ENCODE data around the gene PKMYT1. TPM values are rescaled to one million over a fixed set of nuclear protein-coding genes. Genes with fewer than 3 reads are reported as not detected.

The PKMYT1 gene
- total and polyA plus RNA-seq, 8 donors: 0.28 to 4.8 (median 1.5) TPM

DNA sequence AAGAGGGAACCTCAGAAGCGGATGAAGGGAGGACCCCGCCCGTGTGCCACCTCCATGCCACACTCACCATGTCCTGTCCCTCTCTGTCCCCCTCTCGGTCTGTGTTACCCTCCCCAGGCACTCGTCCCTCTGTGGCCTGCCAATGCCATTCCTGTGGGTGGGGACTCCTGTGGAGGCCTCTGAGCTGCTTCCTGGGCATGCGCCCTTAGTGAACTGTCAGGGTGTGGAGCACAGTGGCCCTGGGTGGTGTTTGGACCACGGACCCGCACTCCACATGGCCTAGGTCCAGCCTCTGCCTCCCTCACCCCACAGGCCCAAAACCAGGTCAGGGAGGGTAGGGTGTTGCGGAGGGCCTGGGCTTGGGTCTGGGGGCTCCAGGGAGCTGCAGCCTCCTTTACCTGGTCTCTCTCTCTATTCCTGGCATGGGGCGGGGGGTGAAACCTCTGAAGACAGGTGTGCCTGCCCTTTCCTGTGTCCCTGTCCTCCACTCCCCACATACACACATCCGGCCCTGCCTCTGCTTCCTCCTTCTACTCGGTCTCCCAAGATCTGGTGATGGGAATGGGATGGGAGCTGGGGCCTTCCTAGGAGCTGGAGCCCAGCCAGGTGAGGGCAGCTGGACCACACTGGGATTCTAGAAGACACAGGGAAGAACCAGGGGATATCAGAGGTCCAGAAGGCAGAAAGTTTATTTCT lies 11.5 kb upstream of the PKMYT1 start:
- no peaks in the 10 kb centered on the region for H3K27me3 ChIP-seq
- no peak for ATAC-seq
- DNase-seq: peak in 1 of 6 donors; percentile 69
- no peaks in the 10 kb centered on the region for H3K4me1 ChIP-seq
- H3K36me3 ChIP-seq: no peaks in the 10 kb centered on the region
- TF ChIP-seq, protein P1, sequence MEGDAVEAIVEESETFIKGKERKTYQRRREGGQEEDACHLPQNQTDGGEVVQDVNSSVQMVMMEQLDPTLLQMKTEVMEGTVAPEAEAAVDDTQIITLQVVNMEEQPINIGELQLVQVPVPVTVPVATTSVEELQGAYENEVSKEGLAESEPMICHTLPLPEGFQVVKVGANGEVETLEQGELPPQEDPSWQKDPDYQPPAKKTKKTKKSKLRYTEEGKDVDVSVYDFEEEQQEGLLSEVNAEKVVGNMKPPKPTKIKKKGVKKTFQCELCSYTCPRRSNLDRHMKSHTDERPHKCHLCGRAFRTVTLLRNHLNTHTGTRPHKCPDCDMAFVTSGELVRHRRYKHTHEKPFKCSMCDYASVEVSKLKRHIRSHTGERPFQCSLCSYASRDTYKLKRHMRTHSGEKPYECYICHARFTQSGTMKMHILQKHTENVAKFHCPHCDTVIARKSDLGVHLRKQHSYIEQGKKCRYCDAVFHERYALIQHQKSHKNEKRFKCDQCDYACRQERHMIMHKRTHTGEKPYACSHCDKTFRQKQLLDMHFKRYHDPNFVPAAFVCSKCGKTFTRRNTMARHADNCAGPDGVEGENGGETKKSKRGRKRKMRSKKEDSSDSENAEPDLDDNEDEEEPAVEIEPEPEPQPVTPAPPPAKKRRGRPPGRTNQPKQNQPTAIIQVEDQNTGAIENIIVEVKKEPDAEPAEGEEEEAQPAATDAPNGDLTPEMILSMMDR (IDR thresholded peaks at IDR 0.05): no peak
- no peak overlapping the region for H3K27ac ChIP-seq
- FAIRE-seq: no peak
- no peaks in the 10 kb centered on the region for H3K9me3 ChIP-seq
- no peak overlapping the region for H3K4me3 ChIP-seq
- WGBS, 2 donors: 88% methylated on average over 11 to 12 of the region's 12 CpGs
- intact Hi-C loops (cut with DNase I): no loop called here

DNA sequence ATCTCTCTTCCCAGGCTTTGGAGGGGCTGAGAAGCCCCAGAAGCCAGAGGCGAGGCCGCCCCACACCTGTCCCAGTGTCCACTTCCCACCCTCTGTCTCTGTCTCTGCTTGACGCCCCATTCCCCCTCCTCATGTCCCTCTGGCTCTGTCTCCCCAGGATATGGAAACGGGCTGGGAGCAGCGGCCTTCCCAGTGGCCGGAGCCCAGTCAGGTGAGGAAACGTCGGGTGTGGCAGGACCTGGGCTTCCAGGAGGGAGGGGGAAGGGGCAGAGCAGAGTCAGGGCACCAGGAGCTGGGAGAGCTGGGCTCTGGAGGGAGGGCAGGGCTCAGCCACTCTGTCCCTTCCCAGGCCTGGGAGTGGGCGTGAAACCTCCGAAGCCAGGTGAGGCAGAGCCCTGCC lies 10.6 kb upstream of the PKMYT1 start:
- no peak overlapping the region for H3K4me3 ChIP-seq
- 66 to 68% methylated on average over 8 to 10 of the region's 10 CpGs for WGBS, 2 donors
- H3K27ac ChIP-seq: no peak overlapping the region
- intact Hi-C loops (cut with DNase I): no loop called here
- ATAC-seq: no peak
- H3K9me3 ChIP-seq: no peaks in the 10 kb centered on the region
- DNase-seq: no peak
- peaks cover 0 to 6% (median 6%) of the 10 kb centered on the region in 3 donors for H3K4me1 ChIP-seq
- no peaks in the 10 kb centered on the region for H3K27me3 ChIP-seq
- no peaks in the 10 kb centered on the region for H3K36me3 ChIP-seq
- TF ChIP-seq, protein P1 (IDR thresholded peaks at IDR 0.05): no peak
- no peak for FAIRE-seq

DNA sequence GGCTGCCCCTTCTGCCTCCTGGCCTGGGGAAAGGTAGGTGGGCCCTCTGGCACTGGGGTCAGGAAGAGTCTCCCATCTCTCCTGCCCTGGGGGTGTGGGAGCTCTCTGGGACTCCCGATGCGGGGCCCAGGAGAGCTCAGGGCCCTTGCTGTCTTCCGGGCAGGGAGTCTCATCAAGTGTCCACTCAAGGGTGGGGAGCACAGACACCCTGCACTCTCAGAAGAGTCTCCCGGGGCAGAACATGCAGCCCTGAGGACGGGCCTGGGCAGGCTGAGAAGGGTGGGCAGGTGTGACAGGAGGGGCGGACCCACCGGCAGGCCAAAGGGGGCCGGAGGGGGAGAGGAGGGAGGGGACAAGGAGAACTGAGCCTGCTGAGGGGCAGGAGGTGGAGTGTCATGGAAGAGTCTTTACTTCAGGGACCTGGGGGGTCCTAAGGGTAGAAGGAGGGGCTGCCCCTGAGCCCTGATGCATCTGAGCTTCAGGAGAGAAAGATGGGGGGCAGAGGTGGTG lies 8.4 kb upstream of the PKMYT1 start:
- Histone ChIP-seq H3K27me3 (no peaks in the 10 kb centered on the region), H3K36me3 (no peaks in the 10 kb centered on the region), H3K4me3 (no peak overlapping the region), H3K27ac (no peak overlapping the region), H3K4me1 (peaks cover 13 to 27% (median 17%) of the 10 kb centered on the region in 3 donors), H3K9me3 (no peaks in the 10 kb centered on the region)
- intact Hi-C loops (cut with DNase I): no loop called here
- no peak for DNase-seq
- FAIRE-seq: no peak
- 84 to 85% methylated on average over 8 of the region's 8 CpGs for WGBS, 2 donors
- TF ChIP-seq, protein P1 (IDR thresholded peaks at IDR 0.05): no peak
- ATAC-seq: no peak

DNA sequence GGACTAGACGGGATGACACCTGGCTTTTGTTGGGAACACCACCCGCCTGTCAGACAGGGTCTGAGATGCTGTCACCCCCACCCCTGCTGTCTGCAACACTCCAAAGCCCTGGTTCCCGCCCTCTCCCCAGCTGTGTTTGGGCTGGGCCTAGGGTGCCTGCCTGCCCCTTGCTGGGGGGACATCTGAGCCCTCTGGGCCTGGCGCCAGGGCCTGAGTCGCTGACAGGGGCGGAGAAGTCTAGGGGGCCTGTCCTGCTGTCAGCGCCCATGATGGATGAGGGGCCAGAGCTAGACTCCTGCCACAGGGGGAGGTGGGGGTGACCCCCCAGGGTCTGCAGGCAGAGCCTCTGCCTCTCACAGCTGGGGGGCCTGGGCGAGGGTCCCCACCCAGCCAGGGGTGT lies 7.6 kb upstream of the PKMYT1 start:
- H3K27ac ChIP-seq: no peak overlapping the region
- FAIRE-seq (no peak), ATAC-seq (no peak), DNase-seq (no peak)
- no peaks in the 10 kb centered on the region for H3K9me3 ChIP-seq
- 77 to 78% methylated on average over 8 of the region's 8 CpGs for WGBS, 2 donors
- intact Hi-C loops (cut with DNase I): no loop called here
- H3K27me3 ChIP-seq: no peaks in the 10 kb centered on the region
- peaks cover 13 to 30% (median 17%) of the 10 kb centered on the region in 3 donors for H3K4me1 ChIP-seq
- H3K36me3 ChIP-seq: no peaks in the 10 kb centered on the region
- H3K4me3 ChIP-seq: no peak overlapping the region
- TF ChIP-seq, protein P1 (IDR thresholded peaks at IDR 0.05): no peak

DNA sequence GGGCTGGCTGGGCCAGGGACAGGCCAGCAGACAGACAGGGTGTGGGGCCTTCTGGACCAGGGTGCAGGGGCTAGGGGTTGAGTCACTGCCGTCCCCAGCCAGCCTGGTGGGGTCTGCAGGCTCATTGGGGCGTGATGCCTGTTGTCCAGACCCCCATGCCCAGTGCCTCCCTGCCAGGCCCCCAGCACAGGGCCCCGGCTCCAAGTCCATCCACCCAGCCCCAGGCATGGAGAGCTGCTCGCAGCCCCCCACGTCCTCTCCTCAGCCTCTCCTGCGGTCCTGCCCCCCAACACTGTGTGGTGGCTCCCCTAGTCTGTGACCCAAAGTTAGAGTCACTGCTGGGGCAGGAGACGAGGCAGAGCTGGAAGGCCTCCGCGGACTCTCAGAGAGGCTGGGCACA lies 7.0 kb upstream of the PKMYT1 start:
- no peak overlapping the region for H3K4me3 ChIP-seq
- intact Hi-C loops (cut with DNase I): no loop called here
- H3K27ac ChIP-seq: no peak overlapping the region
- H3K27me3 ChIP-seq: no peaks in the 10 kb centered on the region
- WGBS, 2 donors: 84 to 90% methylated on average over 9 of the region's 9 CpGs
- no peaks in the 10 kb centered on the region for H3K9me3 ChIP-seq
- ATAC-seq (no peak), FAIRE-seq (no peak), DNase-seq (peak in 1 of 6 donors; percentile 75)
- TF ChIP-seq, protein P1 (IDR thresholded peaks at IDR 0.05): no peak
- H3K4me1 ChIP-seq: peaks cover 13 to 30% (median 17%) of the 10 kb centered on the region in 3 donors
- H3K36me3 ChIP-seq: no peaks in the 10 kb centered on the region

All from pancreas (tissue), 10 donors.